Stomach (tissue), 9 donors: ENCODE results near the gene COX5A. TPM values are rescaled to one million over a fixed set of nuclear protein-coding genes. Genes with fewer than 3 reads are reported as not detected.

Experiments used
- DNase-seq, 2 donors: peaks; one replicate each; pipeline versions ENCODE4 v3.0.0 to v3.0.0-alpha.2; 2013 to 2019
- H3K27ac ChIP-seq, 5 donors: fragments of 200-600 bp in 4 of 5; sonication (generic) in 4 of 5; one replicate each; pipeline ENCODE4 v1.5.1; 2013 to 2019; ENCODE audit warnings: mild to moderate bottlenecking in 1 of 5, moderate library complexity in 1 of 5
- H3K27me3 ChIP-seq, 3 donors: fragments of 200-600 bp; sonication (generic); one replicate each; pipeline ENCODE4 v1.5.1; 2017 to 2019; ENCODE audit warnings: mixed run types in 1 of 3
- H3K36me3 ChIP-seq, 4 donors: fragments of 200-600 bp; sonication (generic); 1 replicate in 3 of 4; 2 replicates in 1 of 4; pipeline ENCODE4 v1.5.1; 2016 to 2019
- H3K4me1 ChIP-seq, 4 donors: fragments of 200-600 bp; sonication (generic); one replicate each; pipeline ENCODE4 v1.5.1; 2016 to 2019
- H3K4me3 ChIP-seq, 4 donors: fragments of 200-600 bp; sonication (generic) in 3 of 4; one replicate each; pipeline ENCODE4 v1.5.1; 2016 to 2019; ENCODE audit warnings: mild to moderate bottlenecking in 1 of 4
- H3K9me3 ChIP-seq, 4 donors: fragments of 200-600 bp; sonication (generic); one replicate each; pipeline ENCODE4 v1.5.1; 2016 to 2019
- CTCF ChIP-seq, 7 experiments: fragments of 450-650 bp in 4 of 7; fragments of 200-600 bp in 3 of 7; sonication (generic) in 3 of 7; IDR thresholded peaks; one replicate each; pipeline ENCODE4 v1.5.1; 2016 to 2019; ENCODE audit warnings: antibody characterized with exemption in 7 of 7, control low read depth in 2 of 7, mild to moderate bottlenecking in 1 of 7
- EP300 ChIP-seq: sonication (generic); formaldehyde crosslinking; IDR thresholded peaks from one replicate; pipeline ENCODE4 v1.6.1; 2017; ENCODE audit warnings: antibody characterized with exemption
- POLR2A ChIP-seq, 4 donors: fragments of 450-650 bp; IDR thresholded peaks; one replicate each; pipeline ENCODE4 v1.6.1; 2016; ENCODE audit warnings: antibody characterized with exemption in 4 of 4, control low read depth in 2 of 4, mild to moderate bottlenecking in 1 of 4, moderate library complexity in 1 of 4
- POLR2AphosphoS5 ChIP-seq, 3 donors: sonication (generic); formaldehyde crosslinking; IDR thresholded peaks; one replicate each; pipeline ENCODE4 v1.6.1; 2016; ENCODE audit warnings: antibody characterized with exemption in 3 of 3
- WGBS, 5 donors: extraction: QIAGEN DNeasy Blood & Tissue Kit in 3 of 5; methylation state at CpG; one replicate each; pipeline versions ENCODE4 v1.1.5 to v1.1.7; 2013 to 2018; 5-methylcytosine and 5-hydroxymethylcytosine counted together
- intact Hi-C: fragments of 100-400 bp; cut with DNase I; formaldehyde crosslinking; loops from one replicate; pipeline ENCODE4 v1.15.1; 2023; ENCODE audit warnings: low total_unique reads
- polyA plus RNA-seq, 3 donors: library from polyadenylated mRNA; stranded (reverse); fragments of 200-250 nt; gene quantifications; one replicate each; pipeline ENCODE4 v1.2.3, GENCODE V29; 2013
- total RNA-seq, 5 donors: library from RNA; depleted of rRNA; stranded (reverse); fragments of >200 nt; gene quantifications; one replicate each; pipeline versions ENCODE4 v1.1.0 to v1.2.3, GENCODE V29; 2014 to 2016
- donor health status: healthy with polysubstance abuse.
- donor health status: Bipolar disorder and iron deficiency.
- donor health status: healthy.

The COX5A gene
- total and polyA plus RNA-seq, 8 donors = 44.0 to 516 (median 142) TPM

- Histone ChIP-seq H3K9me3 (no peaks in the 10 kb centered on the region), H3K27me3 (no peaks in the 10 kb centered on the region), H3K27ac (peak overlapping the region; percentile 89 to 99 (median 95)), H3K4me1 (peaks cover 17 to 51% (median 43%) of the 10 kb centered on the region in 4 donors), H3K4me3 (peak overlapping the region; percentile 90 to 97 (median 92)), H3K36me3 (peaks cover 17 to 50% (median 38%) of the 10 kb centered on the region in 4 donors)
- intact Hi-C loops = no loop called here
- 0 to 2% (median 1%) methylated on average over 10 to 20 of the region's 20 CpGs for WGBS, 5 donors
- peak in 1 of 2 donors; percentile 31 for DNase-seq
- TF ChIP-seq CTCF (IDR thresholded peaks at IDR 0.05) (no peak), EP300 (no peak), POLR2AphosphoS5 (IDR thresholded peaks at IDR 0.05) (peak in 1 of 3 donors; percentile 5), POLR2A (IDR thresholded peaks at IDR 0.05) (no peak)
Measured at GRCh38 chr15:74906067-74906449, 31.8 kb downstream of the COX5A start.

- Histone ChIP-seq H3K36me3 (peaks cover 31 to 53% (median 51%) of the 10 kb centered on the region in 4 donors), H3K4me1 (peaks cover 17 to 55% (median 45%) of the 10 kb centered on the region in 4 donors), H3K9me3 (no peaks in the 10 kb centered on the region), H3K27ac (no peak overlapping the region), H3K27me3 (no peaks in the 10 kb centered on the region), H3K4me3 (no peak overlapping the region)
- DNase-seq = no peak
- intact Hi-C loops = no loop called here
- TF ChIP-seq EP300 = no peak
- no peak for TF ChIP-seq POLR2A (IDR thresholded peaks at IDR 0.05)
- no peak for TF ChIP-seq CTCF (IDR thresholded peaks at IDR 0.05)
- no peak for TF ChIP-seq POLR2AphosphoS5 (IDR thresholded peaks at IDR 0.05)
- WGBS, 5 donors = 89 to 95% (median 93%) methylated on average over 7 of the region's 7 CpGs
Measured at GRCh38 chr15:74904190-74904805, 33.6 kb downstream of the COX5A start.

GRCh38 chr15:74903676-74904075, 34.2 kb downstream of the COX5A start:
- Histone ChIP-seq H3K36me3 (peaks cover 31 to 60% (median 57%) of the 10 kb centered on the region in 4 donors), H3K4me3 (no peak overlapping the region), H3K27me3 (no peaks in the 10 kb centered on the region), H3K27ac (no peak overlapping the region), H3K4me1 (peaks cover 17 to 55% (median 45%) of the 10 kb centered on the region in 4 donors), H3K9me3 (no peaks in the 10 kb centered on the region)
- intact Hi-C loops = no loop called here
- TF ChIP-seq EP300 (no peak), POLR2AphosphoS5 (IDR thresholded peaks at IDR 0.05) (no peak), CTCF (IDR thresholded peaks at IDR 0.05) (no peak), POLR2A (IDR thresholded peaks at IDR 0.05) (no peak)
- 84 to 93% (median 91%) methylated on average over 1 of the region's 1 CpG for WGBS, 5 donors
- DNase-seq = no peak

GRCh38 chr15:74902295-74903075, 35.4 kb downstream of the COX5A start:
- intact Hi-C loops = no loop called here
- H3K4me3 ChIP-seq = no peak overlapping the region
- WGBS, 5 donors = 86 to 93% (median 88%) methylated on average over 4 of the region's 4 CpGs
- no peaks in the 10 kb centered on the region for H3K27me3 ChIP-seq
- no peaks in the 10 kb centered on the region for H3K9me3 ChIP-seq
- DNase-seq = no peak
- peaks cover 31 to 72% (median 69%) of the 10 kb centered on the region in 4 donors for H3K36me3 ChIP-seq
- peak overlapping the region in 2 of 5 donors; percentile 3 to 15 for H3K27ac ChIP-seq
- H3K4me1 ChIP-seq = peaks cover 15 to 51% (median 42%) of the 10 kb centered on the region in 4 donors
- no peak for TF ChIP-seq POLR2AphosphoS5 (IDR thresholded peaks at IDR 0.05)
- no peak for TF ChIP-seq CTCF (IDR thresholded peaks at IDR 0.05)
- TF ChIP-seq EP300 = no peak
- TF ChIP-seq POLR2A (IDR thresholded peaks at IDR 0.05) = no peak
